Measurements from ENCODE around the gene SCGN. TPM values are rescaled to one million over a fixed set of nuclear protein-coding genes. Genes with fewer than 3 reads are reported as not detected.
A peak's percentile ranks its signal among the peaks of the same experiment; 100 is the strongest.

Gene SCGN
- total and polyA plus RNA-seq, 2 of the 13 experiments (the other 11 are each of a cell fraction or from before 2014, with no cell fraction given), result 2.9 to 29.0 TPM

- TF ChIP-seq SIX4 (CRISPR knock-in tag; IDR thresholded peaks at IDR 0.05) (no peak), MTA1 (CRISPR knock-in tag; IDR thresholded peaks at IDR 0.05; ENCODE audit: borderline replicate concordance) (0 out of 2 replicates have a peak, but pooled peaks have one; percentile 51), ZMAT5 (CRISPR knock-in tag; IDR thresholded peaks at IDR 0.05; ENCODE audit: borderline replicate concordance, low read depth) (no peak), TCF7 (IDR thresholded peaks at IDR 0.05; ENCODE audit: low read depth) (peak; percentile 60), GLMP (CRISPR knock-in tag; IDR thresholded peaks at IDR 0.05; ENCODE audit: borderline replicate concordance) (no peak), ZNF460 (CRISPR knock-in tag; IDR thresholded peaks at IDR 0.05; ENCODE audit: borderline replicate concordance) (no peak), XBP1 (CRISPR knock-in tag; IDR thresholded peaks at IDR 0.05) (no peak), ZNF558 (CRISPR knock-in tag; IDR thresholded peaks at IDR 0.05; ENCODE audit: borderline replicate concordance) (no peak), NFE2L2 (IDR thresholded peaks at IDR 0.05; ENCODE audit: low read length) (no peak), NRL (CRISPR knock-in tag; IDR thresholded peaks at IDR 0.05; ENCODE audit: borderline replicate concordance) (no peak), ZFP41 (CRISPR knock-in tag; IDR thresholded peaks at IDR 0.05; ENCODE audit: borderline replicate concordance) (no peak), ZNF280B (CRISPR knock-in tag; IDR thresholded peaks at IDR 0.05; ENCODE audit: borderline replicate concordance) (no peak), ZNF839 (CRISPR knock-in tag; IDR thresholded peaks at IDR 0.05; ENCODE audit: borderline replicate concordance) (no peak), HNRNPUL1 (IDR thresholded peaks at IDR 0.05; ENCODE audit: low read depth, low read length) (no peak), SMC3 (IDR thresholded peaks at IDR 0.05; ENCODE audit: low read length) (no peak), HMG20B (CRISPR knock-in tag; conservative IDR thresholded peaks at IDR 0.05) (0 out of 2 replicates have a peak, but pooled peaks have one; percentile 19), NR3C1 (CRISPR knock-in tag; IDR thresholded peaks at IDR 0.05) (no peak), ERF (CRISPR knock-in tag; IDR thresholded peaks at IDR 0.05) (0 out of 2 replicates have a peak, but pooled peaks have one; percentile 35), ATF7 (IDR thresholded peaks at IDR 0.05) (no peak), ATF7 (CRISPR knock-in tag; IDR thresholded peaks at IDR 0.05) (no peak), SUZ12 (IDR thresholded peaks at IDR 0.05; ENCODE audit: low read depth, low read length) (no peak), SMARCE1 (IDR thresholded peaks at IDR 0.05; ENCODE audit: borderline replicate concordance) (no peak), ZNF749 (CRISPR knock-in tag; IDR thresholded peaks at IDR 0.05; ENCODE audit: borderline replicate concordance) (no peak), ZNF3 (CRISPR knock-in tag; IDR thresholded peaks at IDR 0.05) (no peak), ETV5 (CRISPR knock-in tag; IDR thresholded peaks at IDR 0.05; ENCODE audit: borderline replicate concordance) (peak; percentile 10; the same call in 1 of the 2 replicates), ZNF710 (CRISPR knock-in tag; IDR thresholded peaks at IDR 0.05; ENCODE audit: borderline replicate concordance) (0 out of 2 replicates have a peak, but pooled peaks have one; percentile 27), ATRX (CRISPR knock-in tag; IDR thresholded peaks at IDR 0.05; ENCODE audit: borderline replicate concordance) (no peak)
Observed at GRCh38 chr6:25629198-25629576, 22.8 kb upstream of the SCGN start (continued).
